Lung (tissue), 12 donors: ENCODE results near the gene ORC4. TPM values are rescaled to one million over a fixed set of nuclear protein-coding genes. Genes with fewer than 3 reads are reported as not detected.

Experiments
- ATAC-seq: fragments of 200-7000 bp; cut with Tn5 transposase; one replicate; pipeline ENCODE4 v1.9.1; 2020; ENCODE audit warnings: moderate number of reproducible peaks; ENCODE audit not compliant: insufficient read depth, low FRiP score
- DNase-seq, 3 donors: peaks; one replicate each; pipeline ENCODE4 v3.0.0-alpha.2; 2013 to 2017
- H3K27ac ChIP-seq, 2 donors: one replicate each; pipeline ENCODE4 v1.5.1; 2013; ENCODE audit warnings: mild to moderate bottlenecking in 2 of 2, moderate library complexity in 2 of 2, control low read depth in 1 of 2, inconsistent platforms in 1 of 2, low read depth in 1 of 2, low read length in 1 of 2
- H3K27me3 ChIP-seq, 3 donors: one replicate each; pipeline ENCODE4 v1.5.1; 2013; ENCODE audit warnings: low read length in 2 of 3; ENCODE audit not compliant: control insufficient read depth in 3 of 3, insufficient read depth in 3 of 3
- H3K36me3 ChIP-seq, 4 donors: one replicate each; pipeline ENCODE4 v1.5.1; 2013; ENCODE audit warnings: low read length in 4 of 4, mild to moderate bottlenecking in 1 of 4, moderate library complexity in 1 of 4; ENCODE audit not compliant: control insufficient read depth in 4 of 4, insufficient read depth in 4 of 4
- H3K4me1 ChIP-seq, 5 donors: one replicate each; pipeline ENCODE4 v1.5.1; 2013; ENCODE audit warnings: low read length in 5 of 5, mild to moderate bottlenecking in 2 of 5, moderate library complexity in 1 of 5; ENCODE audit not compliant: control insufficient read depth in 5 of 5, insufficient read depth in 5 of 5
- H3K4me3 ChIP-seq: one replicate; pipeline ENCODE4 v1.5.1; 2013; ENCODE audit warnings: mild to moderate bottlenecking, control low read depth, moderate library complexity
- H3K9ac ChIP-seq, 2 donors: one replicate each; pipeline ENCODE4 v1.5.1; 2013; ENCODE audit warnings: low read length in 2 of 2, control low read depth in 1 of 2; ENCODE audit not compliant: insufficient read depth in 1 of 2
- H3K9me3 ChIP-seq, 4 donors: one replicate each; pipeline ENCODE4 v1.5.1; 2013; ENCODE audit warnings: low read length in 3 of 4, mild to moderate bottlenecking in 1 of 4, moderate library complexity in 1 of 4; ENCODE audit not compliant: control insufficient read depth in 4 of 4, insufficient read depth in 3 of 4
- CTCF ChIP-seq: IDR thresholded peaks from 2 replicates; pipeline ENCODE4 v1.5.1; 2012; ENCODE audit warnings: mild to moderate bottlenecking; ENCODE audit errors: control extremely low read depth, extremely low read depth
- WGBS, 2 donors: extraction: QIAGEN DNeasy Blood & Tissue Kit; methylation state at CpG; one replicate each; pipeline ENCODE4 v1.1.7; 2013; 5-methylcytosine and 5-hydroxymethylcytosine counted together
- polyA plus RNA-seq, 2 donors: library from polyadenylated mRNA; stranded (reverse); fragments of 200-250 nt; gene quantifications; one replicate each; pipeline ENCODE4 v1.2.1, GENCODE V29; 2013
- total RNA-seq, 2 donors: library from RNA; depleted of rRNA in 1 of 2; stranded (reverse); fragments of >200 nt in 1 of 2; gene quantifications; one replicate each; pipeline ENCODE4 v1.2.1, GENCODE V29; 2014 to 2021
- donor health status: control.
- donor health status: control.
- donor health status: Bipolar disorder and iron deficiency.
- donor health status: healthy.
- donor health status: DM: yes; HTN: yes; CAD: no.

The ORC4 gene
- total and polyA plus RNA-seq, 4 donors, result 10.4 to 121 (median 23.2) TPM

DNA sequence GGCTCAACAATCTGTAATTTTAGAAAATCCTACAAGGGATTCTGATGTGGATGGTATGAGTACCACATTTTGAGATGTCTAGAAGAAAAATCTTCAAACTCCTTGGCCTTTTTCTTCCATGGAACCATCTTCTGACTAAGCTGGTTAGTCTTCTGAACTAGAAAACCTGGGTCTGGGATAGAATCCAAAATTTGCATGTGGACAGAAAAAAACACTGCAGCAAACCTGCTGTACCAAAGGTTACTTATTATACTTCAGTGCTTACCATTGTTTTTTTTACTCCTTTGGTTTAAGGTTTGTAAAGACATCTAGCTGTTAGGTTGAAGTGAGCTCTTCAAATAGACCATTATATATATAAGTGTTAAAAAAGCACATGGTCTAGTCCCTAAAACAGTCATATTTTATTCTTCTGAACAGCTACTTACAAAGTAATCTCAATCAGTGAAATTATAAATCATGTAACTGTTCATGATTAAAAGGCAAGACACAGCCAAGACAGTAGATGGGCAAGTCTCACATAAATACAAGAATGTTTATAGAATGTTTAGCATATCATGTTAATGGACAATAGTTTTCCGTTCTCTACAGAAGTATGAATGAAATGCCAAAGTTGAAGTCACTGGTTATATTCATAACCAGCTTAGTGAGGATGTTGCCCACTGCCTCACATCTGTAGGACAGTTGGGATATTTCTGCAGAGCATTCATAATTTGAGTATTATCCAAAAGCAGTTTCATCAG lies 85.5 kb downstream of the ORC4 start:
- Histone ChIP-seq H3K9ac (no peak overlapping the region), H3K4me3 (no peak overlapping the region), H3K27ac (no peak overlapping the region), H3K9me3 (no peaks in the 10 kb centered on the region), H3K27me3 (no peaks in the 10 kb centered on the region), H3K4me1 (no peaks in the 10 kb centered on the region), H3K36me3 (peaks cover 5 to 19% (median 8%) of the 10 kb centered on the region in 4 donors)
- WGBS, 2 donors, result 63 to 69% methylated on average over 1 of the region's 1 CpG
- DNase-seq (no peak), ATAC-seq (no peak)
- no peak for TF ChIP-seq CTCF

GRCh38 chr2:147933931-147934330 lies 86.6 kb downstream of the ORC4 start:
- peaks cover 5 to 23% (median 10%) of the 10 kb centered on the region in 4 donors for H3K36me3 ChIP-seq
- no peak overlapping the region for H3K27ac ChIP-seq
- H3K9ac ChIP-seq, result no peak overlapping the region
- TF ChIP-seq CTCF, result no peak
- no peak overlapping the region for H3K4me3 ChIP-seq
- no peak for ATAC-seq
- no peaks in the 10 kb centered on the region for H3K9me3 ChIP-seq
- H3K4me1 ChIP-seq, result no peaks in the 10 kb centered on the region
- no peak for DNase-seq
- no peaks in the 10 kb centered on the region for H3K27me3 ChIP-seq

- DNase-seq (no peak), ATAC-seq (no peak)
- Histone ChIP-seq H3K4me3 (no peak overlapping the region), H3K4me1 (peaks cover 0 to 30% (median 6%) of the 10 kb centered on the region in 5 donors), H3K27ac (no peak overlapping the region), H3K27me3 (no peaks in the 10 kb centered on the region), H3K9me3 (no peaks in the 10 kb centered on the region), H3K36me3 (peaks cover 0 to 18% (median 15%) of the 10 kb centered on the region in 4 donors), H3K9ac (no peak overlapping the region)
- WGBS, 2 donors, result 95 to 99% methylated on average over 4 of the region's 4 CpGs
- TF ChIP-seq CTCF, result no peak
These were observed 93.4 kb downstream of the ORC4 start for GRCh38 chr2:147927053-147927588.

DNA sequence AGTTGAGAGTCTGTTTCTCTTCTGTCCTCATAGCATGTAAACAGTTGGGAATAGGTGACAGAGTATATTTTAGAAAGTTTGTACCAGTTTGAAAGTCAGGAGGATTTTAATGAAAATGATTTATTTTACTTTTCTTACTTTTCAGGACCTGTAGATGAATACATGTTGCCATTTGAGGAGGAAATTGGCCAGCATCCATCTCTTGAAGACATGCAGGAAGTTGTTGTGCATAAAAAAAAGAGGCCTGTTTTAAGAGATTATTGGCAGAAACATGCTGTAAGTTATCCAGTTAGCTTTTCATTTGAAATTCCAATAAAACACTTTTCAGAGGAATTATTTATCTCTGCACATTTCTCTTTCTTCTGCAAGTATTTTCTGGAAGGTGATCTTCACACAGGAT lies 94.7 kb downstream of the ORC4 start:
- Histone ChIP-seq H3K4me3 (no peak overlapping the region), H3K9me3 (no peaks in the 10 kb centered on the region), H3K4me1 (peaks cover 0 to 30% (median 6%) of the 10 kb centered on the region in 5 donors), H3K27me3 (no peaks in the 10 kb centered on the region), H3K9ac (no peak overlapping the region), H3K36me3 (peaks cover 0 to 21% (median 19%) of the 10 kb centered on the region in 4 donors), H3K27ac (no peak overlapping the region)
- TF ChIP-seq CTCF, result no peak
- ATAC-seq (no peak), DNase-seq (peak; percentile 13 to 78 (median 58))
